HepG2 (cell line): ENCODE measurements around the gene TMEM200C. TPM values are rescaled to one million over a fixed set of nuclear protein-coding genes. Genes with fewer than 3 reads are reported as not detected.

Experiments used
- ATAC-seq: fragments of 200-7000 bp; cut with Tn5 transposase; 3 replicates; pipeline ENCODE4 v1.9.1; 2020; ENCODE audit warnings: mild to moderate bottlenecking, moderate library complexity
- BruUV-seq: library from RNA; stranded (reverse); fragments of 400-500 nt; replicated peaks from 2 replicates; lab custom pipeline; 2021; lab: Mats Ljungman, UMichigan
- CTCF ChIA-PET: fragments of 300-600 bp; formaldehyde crosslinking; extraction: SDS; loops from one replicate; lab custom pipeline; 2021; ENCODE audit warnings: low total read pairs, inconsistent platforms, low intra/inter-chr PET ratio; lab: Yijun Ruan, JAX
- POLR2A ChIA-PET: fragments of 350-600 bp; sonication (Branson Sonifier 250); formaldehyde crosslinking; loops from one replicate; lab custom pipeline; 2020; ENCODE audit warnings: antibody characterized with exemption, inconsistent platforms; lab: Yijun Ruan, JAX
- DNase-seq: peaks from one replicate; pipeline ENCODE4 v3.0.0-alpha.2; 2015; ENCODE audit warnings: low spot score
- FAIRE-seq: peaks from 3 replicates; lab custom pipeline; 2011; peaks lifted over from hg19 to GRCh38; lab: Jason Lieb, UNC
- H2AFZ ChIP-seq: one replicate; pipeline ENCODE4 v1.6.1; 2011; ENCODE audit warnings: low read length, inconsistent platforms
- H3K27ac ChIP-seq: fragments of 300-600 bp; 3 replicates; pipeline ENCODE4 v1.8.0; 2011; ENCODE audit warnings: mixed run types, mild to moderate bottlenecking, mixed read lengths, low read length, inconsistent platforms; ENCODE audit not compliant: insufficient read depth; ENCODE audit errors: extremely low read length
- H3K27me3 ChIP-seq, 2 experiments: fragments of 200-600 bp in 1 of 2; 2 replicates in 1 of 2; 3 replicates in 1 of 2; pipeline versions ENCODE4 v1.6.0 to v1.8.0; 2011; ENCODE audit warnings: low read length in 2 of 2, mild to moderate bottlenecking in 2 of 2, moderate library complexity in 2 of 2, inconsistent platforms in 1 of 2; ENCODE audit not compliant: insufficient read depth in 2 of 2, control insufficient read depth in 1 of 2
- H3K36me3 ChIP-seq, 2 experiments: fragments of 200-600 bp in 1 of 2; replicated peaks in 1 of 2; 2 replicates in 1 of 2; 3 replicates in 1 of 2; pipeline versions ENCODE4 v1.5.1 to v1.8.0; 2011; ENCODE audit warnings: low read length in 2 of 2, inconsistent platforms in 1 of 2; ENCODE audit not compliant: insufficient read depth in 2 of 2, control insufficient read depth in 1 of 2
- H3K4me1 ChIP-seq: 2 replicates; pipeline ENCODE4 v1.5.1; 2012; ENCODE audit warnings: low read length, inconsistent platforms; ENCODE audit not compliant: insufficient read depth
- H3K4me2 ChIP-seq: 2 replicates; pipeline ENCODE4 v1.6.0; 2011; ENCODE audit warnings: low read depth, low read length, inconsistent platforms
- H3K4me3 ChIP-seq, 3 experiments: fragments of 200-600 bp in 1 of 3; sonication (generic), shearing (Covaris generic) in 1 of 3; replicated peaks in 1 of 3; 2 replicates each; pipeline ENCODE4 v1.5.1; 2011 to 2016; ENCODE audit warnings: low read length in 3 of 3, inconsistent platforms in 2 of 3, low read depth in 2 of 3, mild to moderate bottlenecking in 2 of 3, control low read depth in 1 of 3, mixed read lengths in 1 of 3; ENCODE audit not compliant: insufficient read depth in 1 of 3
- H3K79me2 ChIP-seq: one replicate; pipeline ENCODE4 v1.6.1; 2011; ENCODE audit warnings: low read length, inconsistent platforms; ENCODE audit not compliant: insufficient read depth
- H3K9ac ChIP-seq: 2 replicates; pipeline ENCODE4 v1.6.0; 2011; ENCODE audit warnings: mild to moderate bottlenecking, low read depth, low read length, inconsistent platforms; ENCODE audit not compliant: insufficient read depth
- H3K9me3 ChIP-seq: 2 replicates; pipeline ENCODE4 v1.5.1; 2012; ENCODE audit warnings: mild to moderate bottlenecking, low read length
- H4K20me1 ChIP-seq: 2 replicates; pipeline ENCODE4 v1.6.0; 2011; ENCODE audit warnings: inconsistent platforms, mild to moderate bottlenecking, low read length, moderate library complexity; ENCODE audit not compliant: insufficient read depth
- ATF7-NPFF ChIP-seq: sonication (generic); formaldehyde crosslinking; IDR thresholded peaks from 2 replicates; pipeline ENCODE4 v1.8.1; 2023; ENCODE audit warnings: mild to moderate bottlenecking, low read depth, missing genetic modification reagents, moderate library complexity
- ATRX ChIP-seq: sonication (generic); formaldehyde crosslinking; IDR thresholded peaks from 2 replicates; pipeline ENCODE4 v1.4.0; 2020; ENCODE audit warnings: missing genetic modification reagents, borderline replicate concordance
- BCL6 ChIP-seq: IDR thresholded peaks from 2 replicates; pipeline ENCODE4 v1.6.1; 2016; ENCODE audit warnings: missing genetic modification reagents, missing compliant biosample characterization
- EED ChIP-seq: sonication (generic); formaldehyde crosslinking; IDR thresholded peaks from 2 replicates; pipeline ENCODE4 v1.5.0; 2020; ENCODE audit warnings: mild to moderate bottlenecking, missing genetic modification reagents
- GABPB1 ChIP-seq: IDR thresholded peaks from 2 replicates; pipeline ENCODE4 v1.6.1; 2016; ENCODE audit warnings: mild to moderate bottlenecking, missing genetic modification reagents, moderate library complexity, missing compliant biosample characterization
- HCFC1 ChIP-seq: fragments of 150-350 bp; IDR thresholded peaks from 2 replicates; pipeline ENCODE4 v1.6.1; 2014; ENCODE audit warnings: low read depth, low read length
- KDM2A ChIP-seq: sonication (generic); formaldehyde crosslinking; IDR thresholded peaks from 2 replicates; pipeline ENCODE4 v1.4.0; 2020; ENCODE audit warnings: low read depth, missing genetic modification reagents, borderline replicate concordance
- KDM5B ChIP-seq: sonication (generic); formaldehyde crosslinking; IDR thresholded peaks from 2 replicates; pipeline ENCODE4 v1.4.0; 2020; ENCODE audit warnings: missing genetic modification reagents, mild to moderate bottlenecking, borderline replicate concordance
- POGZ ChIP-seq: sonication (generic); formaldehyde crosslinking; IDR thresholded peaks from 2 replicates; pipeline ENCODE4 v1.4.0; 2020; ENCODE audit warnings: mild to moderate bottlenecking, missing genetic modification reagents
- RBFOX2 ChIP-seq: fragments of 200-400 bp; formaldehyde crosslinking; IDR thresholded peaks from 2 replicates; pipeline ENCODE4 v1.6.1; 2017; ENCODE audit warnings: low read depth, mild to moderate bottlenecking, low read length
- SP4 ChIP-seq: sonication (generic); formaldehyde crosslinking; IDR thresholded peaks from 2 replicates; pipeline ENCODE4 v1.8.1; 2023; ENCODE audit warnings: mild to moderate bottlenecking, missing genetic modification reagents
- STAG1 ChIP-seq: sonication (generic); formaldehyde crosslinking; IDR thresholded peaks from 2 replicates; pipeline ENCODE4 v1.4.0; 2020; ENCODE audit warnings: missing genetic modification reagents
- ZBTB8A ChIP-seq: sonication (generic); formaldehyde crosslinking; IDR thresholded peaks from 2 replicates; pipeline ENCODE4 v1.4.0; 2020; ENCODE audit warnings: mild to moderate bottlenecking, low read depth, missing genetic modification reagents, borderline replicate concordance
- ZFX ChIP-seq: sonication (generic); formaldehyde crosslinking; IDR thresholded peaks from 2 replicates; pipeline ENCODE4 v1.4.0; 2020; ENCODE audit warnings: mild to moderate bottlenecking, low read depth, missing genetic modification reagents, moderate library complexity
- ZMYM4 ChIP-seq: sonication (generic); formaldehyde crosslinking; IDR thresholded peaks from 2 replicates; pipeline ENCODE4 v1.8.1; 2023; ENCODE audit warnings: mild to moderate bottlenecking, missing genetic modification reagents
- ZNF138 ChIP-seq: sonication (generic); formaldehyde crosslinking; IDR thresholded peaks from 2 replicates; pipeline ENCODE4 v1.5.0; 2020; ENCODE audit warnings: mild to moderate bottlenecking, low read depth, missing genetic modification reagents
- ZNF570 ChIP-seq: sonication (generic); formaldehyde crosslinking; IDR thresholded peaks from 2 replicates; pipeline ENCODE4 v1.4.0; 2020; ENCODE audit warnings: mild to moderate bottlenecking, missing genetic modification reagents, borderline replicate concordance
- ZNF674 ChIP-seq: sonication (generic); formaldehyde crosslinking; IDR thresholded peaks from 2 replicates; pipeline ENCODE4 v1.5.0; 2020; ENCODE audit warnings: low read depth, mild to moderate bottlenecking, missing genetic modification reagents
- ZSCAN25 ChIP-seq: sonication (generic); formaldehyde crosslinking; IDR thresholded peaks from 2 replicates; pipeline ENCODE4 v1.8.0; 2022; ENCODE audit warnings: mild to moderate bottlenecking, missing genetic modification reagents
- ZSCAN31 ChIP-seq: sonication (generic); formaldehyde crosslinking; IDR thresholded peaks from 2 replicates; pipeline ENCODE4 v1.5.0; 2020; ENCODE audit warnings: low read depth, mild to moderate bottlenecking, missing genetic modification reagents
- whole genome bisulfite sequencing: methylation state at CpG from one replicate; pipeline ENCODE4 v1.1.6; 2017; ENCODE audit warnings: low lambda C conversion rate; 5-methylcytosine and 5-hydroxymethylcytosine counted together
- in situ Hi-C: cut with HindIII; loops from 2 replicates; pipeline ENCODE4 v1.10.0; 2017; ENCODE audit warnings: low pct_unique_long_range_greater_than_20kb; ENCODE audit not compliant: extremely low pct_ligation_motif_present
- intact Hi-C: fragments of 100-400 bp; cut with micrococcal nuclease; formaldehyde crosslinking; loops from one replicate; pipeline ENCODE4 v1.10.0; 2022; ENCODE audit not compliant: unreplicated experiment
- polyA plus RNA-seq, 8 experiments: library from polyadenylated mRNA; depleted of rRNA in 3 of 8; stranded (reverse) in 7 of 8; unstranded in 1 of 8; fragments of >200 nt; fragmentation: Illumina TruSeq in 4 of 8; extraction: Trizol in 4 of 8; gene quantifications; 2 replicates each; pipeline versions ENCODE4 v1.2.1 to v1.2.3, GENCODE V29; 2011 to 2016; ENCODE audit warnings: low read depth in 4 of 8, missing spikeins in 1 of 8, mixed read lengths in 1 of 8; ENCODE audit not compliant: insufficient read depth in 1 of 8
- total RNA-seq, 5 experiments: library from RNA; depleted of rRNA; stranded (reverse); fragments of >200 nt; fragmentation: Illumina TruSeq; extraction: Trizol; gene quantifications; 2 replicates each; pipeline ENCODE4 v1.2.3, GENCODE V29; 2016; ENCODE audit warnings: low read depth in 1 of 5
- TF ChIP-seq, protein P1 (sequence below): sonication (generic); formaldehyde crosslinking; IDR thresholded peaks from 2 replicates; pipeline ENCODE4 v1.4.0; 2020; ENCODE audit warnings: mild to moderate bottlenecking, missing genetic modification reagents
- TF ChIP-seq, protein P2 (sequence below): sonication (generic); formaldehyde crosslinking; IDR thresholded peaks from 2 replicates; pipeline ENCODE4 v1.8.0; 2022; ENCODE audit warnings: mild to moderate bottlenecking, missing genetic modification reagents; ENCODE audit not compliant: insufficient replicate concordance

TMEM200C gene
- total and polyA plus RNA-seq, 2 of the 13 experiments (the other 11 are each of a cell fraction or from before 2014, with no cell fraction given), result 0.04 TPM; not detected in 1

DNA sequence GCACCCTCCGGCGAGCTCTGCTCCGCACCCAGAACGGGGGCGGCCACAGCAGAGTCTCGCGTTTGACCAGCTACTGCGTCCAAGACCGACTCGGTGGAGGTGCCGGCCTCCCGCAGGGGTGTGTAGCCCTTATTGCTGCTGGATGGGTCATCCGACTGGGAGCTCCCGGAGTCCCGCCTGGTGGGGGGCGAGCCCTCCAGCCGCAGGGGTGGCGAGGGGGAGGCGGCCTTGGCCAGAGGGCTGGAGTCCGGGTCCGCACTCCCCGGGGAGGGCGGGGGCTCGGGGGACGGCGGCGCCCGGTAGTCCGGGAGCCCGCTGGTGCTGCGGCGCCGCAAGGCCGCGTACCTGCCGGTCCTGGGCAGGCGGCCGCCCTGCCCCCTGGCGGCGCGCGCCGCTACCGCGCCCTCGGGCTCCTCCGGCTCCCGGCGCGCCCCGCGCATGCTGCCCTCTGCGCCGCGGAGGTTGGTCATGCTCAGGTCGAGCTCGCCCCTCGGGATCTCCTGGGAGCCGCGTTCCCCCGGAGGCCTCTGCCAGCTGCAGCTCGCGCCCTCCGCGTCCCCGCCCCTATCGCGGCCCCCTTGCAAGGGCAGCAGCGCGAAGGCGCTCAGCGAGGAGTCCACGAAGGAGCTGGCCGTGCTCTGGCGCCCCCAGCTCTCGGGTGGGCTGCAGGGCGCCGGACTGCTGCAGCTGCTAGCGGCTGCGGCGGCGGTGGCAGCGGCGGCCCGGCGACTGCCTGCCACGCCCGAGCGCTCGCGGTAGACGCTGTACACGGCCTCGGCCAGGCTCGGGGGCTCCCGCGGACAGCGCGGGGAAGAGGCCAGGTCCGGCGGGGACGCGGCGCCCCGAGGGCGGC, 4.8 kb downstream of the TMEM200C start:
- no peak overlapping the region for H2AFZ ChIP-seq
- DNase-seq, result peak; percentile 11
- peak; percentile 67 for TF ChIP-seq ZMYM4 (CRISPR knock-in tag)
- TF ChIP-seq ZSCAN31 (CRISPR knock-in tag), result 0 out of 2 replicates have a peak, but pooled peaks have one; percentile 75
- peak; percentile 58; the same call in 1 of the 2 replicates for TF ChIP-seq KDM5B (CRISPR knock-in tag)
- 0 out of 2 replicates have a peak, but pooled peaks have one; percentile 27 for TF ChIP-seq RBFOX2
- TF ChIP-seq, protein P1, sequence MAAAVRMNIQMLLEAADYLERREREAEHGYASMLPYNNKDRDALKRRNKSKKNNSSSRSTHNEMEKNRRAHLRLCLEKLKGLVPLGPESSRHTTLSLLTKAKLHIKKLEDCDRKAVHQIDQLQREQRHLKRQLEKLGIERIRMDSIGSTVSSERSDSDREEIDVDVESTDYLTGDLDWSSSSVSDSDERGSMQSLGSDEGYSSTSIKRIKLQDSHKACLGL (CRISPR knock-in tag), result peak; percentile 52; the same call in 1 of the 2 replicates
- peak; percentile 30; the same call in 1 of the 2 replicates for TF ChIP-seq KDM2A (CRISPR knock-in tag)
- no peak for TF ChIP-seq ATRX
- peak; percentile 71; the same call in 1 of the 2 replicates for TF ChIP-seq EED (CRISPR knock-in tag)
- 0 out of 2 replicates have a peak, but pooled peaks have one; percentile 37 for TF ChIP-seq ATF7-NPFF (CRISPR knock-in tag)
- TF ChIP-seq, protein P2, sequence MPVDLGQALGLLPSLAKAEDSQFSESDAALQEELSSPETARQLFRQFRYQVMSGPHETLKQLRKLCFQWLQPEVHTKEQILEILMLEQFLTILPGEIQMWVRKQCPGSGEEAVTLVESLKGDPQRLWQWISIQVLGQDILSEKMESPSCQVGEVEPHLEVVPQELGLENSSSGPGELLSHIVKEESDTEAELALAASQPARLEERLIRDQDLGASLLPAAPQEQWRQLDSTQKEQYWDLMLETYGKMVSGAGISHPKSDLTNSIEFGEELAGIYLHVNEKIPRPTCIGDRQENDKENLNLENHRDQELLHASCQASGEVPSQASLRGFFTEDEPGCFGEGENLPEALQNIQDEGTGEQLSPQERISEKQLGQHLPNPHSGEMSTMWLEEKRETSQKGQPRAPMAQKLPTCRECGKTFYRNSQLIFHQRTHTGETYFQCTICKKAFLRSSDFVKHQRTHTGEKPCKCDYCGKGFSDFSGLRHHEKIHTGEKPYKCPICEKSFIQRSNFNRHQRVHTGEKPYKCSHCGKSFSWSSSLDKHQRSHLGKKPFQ (CRISPR knock-in tag), result no peak
- TF ChIP-seq STAG1 (CRISPR knock-in tag), result peak; percentile 30
- TF ChIP-seq HCFC1, result no peak
- TF ChIP-seq ZSCAN25 (CRISPR knock-in tag), result peak; percentile 59
- 0 out of 2 replicates have a peak, but pooled peaks have one; percentile 22 for TF ChIP-seq BCL6 (CRISPR knock-in tag)
- TF ChIP-seq ZNF138 (CRISPR knock-in tag), result 0 out of 2 replicates have a peak, but pooled peaks have one; percentile 17
- TF ChIP-seq SP4 (CRISPR knock-in tag), result no peak
- TF ChIP-seq POGZ, result peak; percentile 16; the same call in 1 of the 2 replicates
- TF ChIP-seq ZNF674 (CRISPR knock-in tag), result 0 out of 2 replicates have a peak, but pooled peaks have one; percentile 66
- peak; percentile 47; the same call in 1 of the 2 replicates for TF ChIP-seq GABPB1
- peak; percentile 39 for TF ChIP-seq ZFX (CRISPR knock-in tag)
- no peak for TF ChIP-seq ZBTB8A
- no peak for TF ChIP-seq ZNF570 (CRISPR knock-in tag)

More for the DNA sequence above, 4.8 kb downstream of the TMEM200C start:
- no peaks in the 10 kb centered on the region for H3K9me3 ChIP-seq
- H4K20me1 ChIP-seq, result no peaks in the 10 kb centered on the region
- 0 out of 2 replicates have a peak overlapping the region, but pooled peaks have one; percentile 5 for H3K9ac ChIP-seq
- in situ Hi-C loops, result loop anchor here (10.0 to 25.0 kb wide), 2 partner anchors 324 to 997 kb away; no protein-coding TSS in a partner anchor
- peak overlapping the region; percentile 91 for H3K4me2 ChIP-seq
- H3K4me3 ChIP-seq, result peak overlapping the region; percentile 56 to 73 (median 63); a peak in 5 of 6 replicates
- FAIRE-seq (no peak), ATAC-seq (peak; percentile 97)
- no CpG with 5 or more reads among the region's 106 CpGs for WGBS
- H3K27ac ChIP-seq, result no peak overlapping the region
- no peaks in the 10 kb centered on the region for H3K36me3 ChIP-seq
- no TSS peak for BruUV-seq
- CTCF ChIA-PET, result interaction anchor here (1.8 to 2.2 kb wide), 2 partner anchors 12 to 817 kb away, joined by 9 to 11 read pairs; no protein-coding TSS in a partner anchor
- POLR2A ChIA-PET, result no interaction called here
- intact Hi-C loops, result loop anchor here (10.0 kb wide), 2 partner anchors 64 to 164 kb away; no protein-coding TSS in a partner anchor
- peaks cover 16 to 62% of the 10 kb centered on the region in 2 experiments for H3K27me3 ChIP-seq
- no peaks in the 10 kb centered on the region for H3K79me2 ChIP-seq
- 0 out of 2 replicates have a peak, but pooled peaks cover 6% of the 10 kb centered on the region for H3K4me1 ChIP-seq
